Measurements from ENCODE around the gene HOPX.
"Not testable (repeated sequence)": the region's sequence is repeated elsewhere in the genome, so short reads cannot be mapped to it uniquely, and the experiment has no call there.

Gene HOPX

GRCh38 chr4:56699537-56700105, 18.5 kb upstream of the HOPX start:
- H3K4me1 ChIP-seq (ENCODE audit: insufficient read depth, low read length): peaks cover 14% of the 10 kb centered on the region
- no peaks in the 10 kb centered on the region for H3K9me3 ChIP-seq (ENCODE audit: control insufficient read depth, insufficient read depth, low read length)
- no peak overlapping the region for H3K9ac ChIP-seq (ENCODE audit: low read depth, low read length)
- no peaks in the 10 kb centered on the region for H3K36me3 ChIP-seq (ENCODE audit: insufficient read depth, low read length)

- H3K4me1 ChIP-seq (ENCODE audit: insufficient read depth, low read length): peaks cover 14% of the 10 kb centered on the region
- no peaks in the 10 kb centered on the region for H3K36me3 ChIP-seq (ENCODE audit: insufficient read depth, low read length)
- H3K9me3 ChIP-seq (ENCODE audit: control insufficient read depth, insufficient read depth, low read length): no peaks in the 10 kb centered on the region
- no peak overlapping the region for H3K9ac ChIP-seq (ENCODE audit: low read depth, low read length)
These were observed 17.2 kb upstream of the HOPX start for GRCh38 chr4:56698329-56698728.

- no peak overlapping the region for H3K9ac ChIP-seq (ENCODE audit: low read depth, low read length)
- no peaks in the 10 kb centered on the region for H3K9me3 ChIP-seq (ENCODE audit: control insufficient read depth, insufficient read depth, low read length)
- H3K36me3 ChIP-seq (ENCODE audit: insufficient read depth, low read length): no peaks in the 10 kb centered on the region
- peaks cover 4% of the 10 kb centered on the region; the same call in 1 of the 2 replicates for H3K4me1 ChIP-seq (ENCODE audit: insufficient read depth, low read length)
These were observed 15.0 kb upstream of the HOPX start for GRCh38 chr4:56696056-56696455.

GRCh38 chr4:56693476-56693875, 12.4 kb upstream of the HOPX start:
- not testable (repeated sequence) for H3K36me3 ChIP-seq (ENCODE audit: insufficient read depth, low read length)

GRCh38 chr4:56692576-56692975, 11.5 kb upstream of the HOPX start:
- Histone ChIP-seq H3K9ac (ENCODE audit: low read depth, low read length) (no peak overlapping the region), H3K4me1 (ENCODE audit: insufficient read depth, low read length) (no peaks in the 10 kb centered on the region), H3K36me3 (ENCODE audit: insufficient read depth, low read length) (no peaks in the 10 kb centered on the region), H3K9me3 (ENCODE audit: control insufficient read depth, insufficient read depth, low read length) (no peaks in the 10 kb centered on the region)

More at GRCh38 chr4:56693476-56693875, 12.4 kb upstream of the HOPX start:
- H3K4me1 ChIP-seq (ENCODE audit: insufficient read depth, low read length); H3K9me3 ChIP-seq (ENCODE audit: control insufficient read depth, insufficient read depth, low read length); H3K9ac ChIP-seq (ENCODE audit: low read depth, low read length): not testable (repeated sequence)

GRCh38 chr4:56691425-56691824, 10.3 kb upstream of the HOPX start:
- Histone ChIP-seq H3K9me3 (ENCODE audit: control insufficient read depth, insufficient read depth, low read length) (no peaks in the 10 kb centered on the region), H3K36me3 (ENCODE audit: insufficient read depth, low read length) (no peaks in the 10 kb centered on the region), H3K4me1 (ENCODE audit: insufficient read depth, low read length) (no peaks in the 10 kb centered on the region), H3K9ac (ENCODE audit: low read depth, low read length) (no peak overlapping the region)

- Histone ChIP-seq H3K36me3 (ENCODE audit: insufficient read depth, low read length) (no peaks in the 10 kb centered on the region), H3K9me3 (ENCODE audit: control insufficient read depth, insufficient read depth, low read length) (no peaks in the 10 kb centered on the region), H3K4me1 (ENCODE audit: insufficient read depth, low read length) (no peaks in the 10 kb centered on the region), H3K9ac (ENCODE audit: low read depth, low read length) (no peak overlapping the region)
These were observed 9.3 kb upstream of the HOPX start for GRCh38 chr4:56690393-56690792.

- H3K4me1 ChIP-seq (ENCODE audit: insufficient read depth, low read length): no peaks in the 10 kb centered on the region
- no peak overlapping the region for H3K9ac ChIP-seq (ENCODE audit: low read depth, low read length)
- no peaks in the 10 kb centered on the region for H3K36me3 ChIP-seq (ENCODE audit: insufficient read depth, low read length)
- H3K9me3 ChIP-seq (ENCODE audit: control insufficient read depth, insufficient read depth, low read length): no peaks in the 10 kb centered on the region
These were observed 8.3 kb upstream of the HOPX start for GRCh38 chr4:56689201-56689969.

GRCh38 chr4:56688094-56688647, 7.1 kb upstream of the HOPX start:
- H3K9me3 ChIP-seq (ENCODE audit: control insufficient read depth, insufficient read depth, low read length): no peaks in the 10 kb centered on the region
- H3K4me1 ChIP-seq (ENCODE audit: insufficient read depth, low read length): no peaks in the 10 kb centered on the region
- no peaks in the 10 kb centered on the region for H3K36me3 ChIP-seq (ENCODE audit: insufficient read depth, low read length)
- H3K9ac ChIP-seq (ENCODE audit: low read depth, low read length): no peak overlapping the region

- H3K9ac ChIP-seq (ENCODE audit: low read depth, low read length): no peak overlapping the region
- no peaks in the 10 kb centered on the region for H3K9me3 ChIP-seq (ENCODE audit: control insufficient read depth, insufficient read depth, low read length)
- no peaks in the 10 kb centered on the region for H3K36me3 ChIP-seq (ENCODE audit: insufficient read depth, low read length)
- peaks cover 7% of the 10 kb centered on the region for H3K4me1 ChIP-seq (ENCODE audit: insufficient read depth, low read length)
These were observed 5.6 kb upstream of the HOPX start for GRCh38 chr4:56686537-56687231.

GRCh38 chr4:56684320-56685050, 3.4 kb upstream of the HOPX start:
- Histone ChIP-seq H3K9me3 (ENCODE audit: control insufficient read depth, insufficient read depth, low read length) (no peaks in the 10 kb centered on the region), H3K36me3 (ENCODE audit: insufficient read depth, low read length) (no peaks in the 10 kb centered on the region), H3K4me1 (ENCODE audit: insufficient read depth, low read length) (peaks cover 14% of the 10 kb centered on the region), H3K9ac (ENCODE audit: low read depth, low read length) (no peak overlapping the region)

- no peak overlapping the region for H3K9ac ChIP-seq (ENCODE audit: low read depth, low read length)
- H3K4me1 ChIP-seq (ENCODE audit: insufficient read depth, low read length): peaks cover 14% of the 10 kb centered on the region
- no peaks in the 10 kb centered on the region for H3K36me3 ChIP-seq (ENCODE audit: insufficient read depth, low read length)
- H3K9me3 ChIP-seq (ENCODE audit: control insufficient read depth, insufficient read depth, low read length): no peaks in the 10 kb centered on the region
These were observed 2.4 kb upstream of the HOPX start for GRCh38 chr4:56683455-56683854.

- no peaks in the 10 kb centered on the region for H3K36me3 ChIP-seq (ENCODE audit: insufficient read depth, low read length)
- peaks cover 14% of the 10 kb centered on the region for H3K4me1 ChIP-seq (ENCODE audit: insufficient read depth, low read length)
- H3K9ac ChIP-seq (ENCODE audit: low read depth, low read length): no peak overlapping the region
- H3K9me3 ChIP-seq (ENCODE audit: control insufficient read depth, insufficient read depth, low read length): no peaks in the 10 kb centered on the region
These were observed 893 bp upstream of the HOPX start for GRCh38 chr4:56681853-56682525.

GRCh38 chr4:56680266-56680665, 830 bp downstream of the HOPX start:
- Histone ChIP-seq H3K9me3 (ENCODE audit: control insufficient read depth, insufficient read depth, low read length) (no peaks in the 10 kb centered on the region), H3K9ac (ENCODE audit: low read depth, low read length) (no peak overlapping the region), H3K36me3 (ENCODE audit: insufficient read depth, low read length) (no peaks in the 10 kb centered on the region), H3K4me1 (ENCODE audit: insufficient read depth, low read length) (peaks cover 14% of the 10 kb centered on the region)
